ENCODE data around the gene MAD1L1. TPM values are rescaled to one million over a fixed set of nuclear protein-coding genes. Genes with fewer than 3 reads are reported as not detected.

MAD1L1 gene
- total RNA-seq, 1 donor from 2014 or later, result 57.4 TPM

GRCh38 chr7:2151237-2151636, 81.5 kb downstream of the MAD1L1 start:
- H3K4me3 ChIP-seq (ENCODE audit: low read depth, low read length), result no peak overlapping the region
- no peaks in the 10 kb centered on the region for H3K27me3 ChIP-seq (ENCODE audit: control insufficient read depth, insufficient read depth, low read length)
- no peaks in the 10 kb centered on the region for H3K36me3 ChIP-seq (ENCODE audit: control insufficient read depth, insufficient read depth, low read length)
- no peak for TF ChIP-seq CTCF (IDR thresholded peaks at IDR 0.05; ENCODE audit: insufficient read depth, low read length, severe bottlenecking)
- DNase-seq (ENCODE audit: low read depth) (no peak), FAIRE-seq (no peak)

GRCh38 chr7:2150445-2150815, 82.3 kb downstream of the MAD1L1 start:
- no peak overlapping the region for H3K4me3 ChIP-seq (ENCODE audit: low read depth, low read length)
- FAIRE-seq, result no peak
- no peaks in the 10 kb centered on the region for H3K27me3 ChIP-seq (ENCODE audit: control insufficient read depth, insufficient read depth, low read length)
- TF ChIP-seq CTCF (IDR thresholded peaks at IDR 0.05; ENCODE audit: insufficient read depth, low read length, severe bottlenecking), result no peak
- DNase-seq (ENCODE audit: low read depth), result no peak
- peaks cover under 1% of the 10 kb centered on the region for H3K36me3 ChIP-seq (ENCODE audit: control insufficient read depth, insufficient read depth, low read length)

GRCh38 chr7:2149672-2150444, 82.9 kb downstream of the MAD1L1 start:
- no peak for FAIRE-seq
- TF ChIP-seq CTCF (IDR thresholded peaks at IDR 0.05; ENCODE audit: insufficient read depth, low read length, severe bottlenecking), result no peak
- Histone ChIP-seq H3K4me3 (ENCODE audit: low read depth, low read length) (no peak overlapping the region), H3K27me3 (ENCODE audit: control insufficient read depth, insufficient read depth, low read length) (no peaks in the 10 kb centered on the region), H3K36me3 (ENCODE audit: control insufficient read depth, insufficient read depth, low read length) (peaks cover 2% of the 10 kb centered on the region)
- DNase-seq (ENCODE audit: low read depth), result no peak

- no peak for FAIRE-seq
- DNase-seq (ENCODE audit: low read depth), result no peak
- Histone ChIP-seq H3K4me3 (ENCODE audit: low read depth, low read length) (no peak overlapping the region), H3K36me3 (ENCODE audit: control insufficient read depth, insufficient read depth, low read length) (peaks cover 2% of the 10 kb centered on the region), H3K27me3 (ENCODE audit: control insufficient read depth, insufficient read depth, low read length) (no peaks in the 10 kb centered on the region)
- no peak for TF ChIP-seq CTCF (IDR thresholded peaks at IDR 0.05; ENCODE audit: insufficient read depth, low read length, severe bottlenecking)
Observed at GRCh38 chr7:2148814-2149213, 83.9 kb downstream of the MAD1L1 start.

GRCh38 chr7:2148189-2148588, 84.6 kb downstream of the MAD1L1 start:
- H3K36me3 ChIP-seq (ENCODE audit: control insufficient read depth, insufficient read depth, low read length), result peaks cover 5% of the 10 kb centered on the region
- no peak for FAIRE-seq

More at GRCh38 chr7:2148189-2148588, 84.6 kb downstream of the MAD1L1 start:
- H3K4me3 ChIP-seq (ENCODE audit: low read depth, low read length), result no peak overlapping the region
- no peaks in the 10 kb centered on the region for H3K27me3 ChIP-seq (ENCODE audit: control insufficient read depth, insufficient read depth, low read length)
- no peak for TF ChIP-seq CTCF (IDR thresholded peaks at IDR 0.05; ENCODE audit: insufficient read depth, low read length, severe bottlenecking)
- DNase-seq (ENCODE audit: low read depth), result no peak

Measured in bronchial epithelial cell (primary cell).